HG03135 (cell line): Measurements from ENCODE around the gene HTR4.

Source experiments
- ATAC-seq: cut with Tn5 transposase; IDR thresholded peaks from one replicate; pipeline ENCODE4 v1.9.1; 2021; ENCODE audit warnings: mild to moderate bottlenecking, moderate library complexity; ENCODE audit not compliant: unreplicated experiment

HTR4 gene

GRCh38 chr5:148438933-148439332, 215.4 kb downstream of the HTR4 start:
- ATAC-seq, result no peak

GRCh38 chr5:148437249-148437648, 217.1 kb downstream of the HTR4 start:
- ATAC-seq, result no peak

GRCh38 chr5:148436029-148436428, 218.3 kb downstream of the HTR4 start:
- no peak for ATAC-seq

- no peak for ATAC-seq
Measured at GRCh38 chr5:148433826-148434225, 220.5 kb downstream of the HTR4 start.
